B cell (primary cell): ENCODE data around the gene NBAS. TPM values are rescaled to one million over a fixed set of nuclear protein-coding genes. Genes with fewer than 3 reads are reported as not detected.

Experiments used
- ATAC-seq: fragments of 200-7000 bp; cut with Tn5 transposase; one replicate; pipeline ENCODE4 v1.10.0; 2021; ENCODE audit warnings: low read depth, mild to moderate bottlenecking, moderate number of reproducible peaks, moderate library complexity
- CTCF ChIA-PET: fragments of 350-600 bp; sonication (Branson Sonifier 250); formaldehyde crosslinking; loops from one replicate; lab custom pipeline; 2021; ENCODE audit warnings: antibody characterized with exemption, inconsistent platforms; lab: Charles Lee
- POLR2A ChIA-PET: fragments of 350-600 bp; sonication (Branson Sonifier 250); formaldehyde crosslinking; loops from one replicate; lab custom pipeline; 2021; ENCODE audit warnings: antibody characterized with exemption; lab: Charles Lee
- DNase-seq: peaks from one replicate; pipeline ENCODE4 v3.0.0; 2013
- H2AFZ ChIP-seq: 2 replicates; pipeline ENCODE4 v1.6.1; 2012; ENCODE audit warnings: mild to moderate bottlenecking, low read depth, low read length; ENCODE audit not compliant: insufficient read depth, poor library complexity, severe bottlenecking
- H3K27ac ChIP-seq, 2 donors: 1 replicate in 1 of 2; 2 replicates in 1 of 2; pipeline ENCODE4 v1.5.1; 2012 to 2013; ENCODE audit warnings: low read length in 2 of 2, mild to moderate bottlenecking in 2 of 2, moderate library complexity in 1 of 2
- H3K27me3 ChIP-seq, 4 experiments: fragments of 200-600 bp in 1 of 4; sonication (generic) in 1 of 4; replicated peaks in 1 of 4; 1 replicate in 2 of 4; 2 replicates in 2 of 4; pipeline versions ENCODE4 v1.6.1 to v1.7.0; 2013 to 2016; ENCODE audit warnings: low read length in 3 of 4, mild to moderate bottlenecking in 2 of 4, mixed read lengths in 1 of 4, moderate library complexity in 1 of 4; ENCODE audit not compliant: insufficient read depth in 4 of 4, control insufficient read depth in 3 of 4; ENCODE audit errors: control extremely low read depth in 1 of 4
- H3K36me3 ChIP-seq, 2 experiments: replicated peaks in 1 of 2; 1 replicate in 1 of 2; 2 replicates in 1 of 2; pipeline versions ENCODE4 v1.6.1 to v1.7.1; 2013; ENCODE audit warnings: low read length in 1 of 2; ENCODE audit not compliant: insufficient read depth in 2 of 2, control insufficient read depth in 1 of 2; ENCODE audit errors: control extremely low read depth in 1 of 2, extremely low read depth in 1 of 2
- H3K4me1 ChIP-seq, 2 donors: fragments of 200-600 bp in 1 of 2; sonication (generic) in 1 of 2; 1 replicate in 1 of 2; 2 replicates in 1 of 2; pipeline versions ENCODE4 v1.5.1 to v1.6.1; 2013 to 2017; ENCODE audit warnings: low read length in 2 of 2; ENCODE audit not compliant: control insufficient read depth in 2 of 2, insufficient read depth in 2 of 2
- H3K4me2 ChIP-seq: replicated peaks from 2 replicates; pipeline ENCODE3; 2012; ENCODE audit warnings: mild to moderate bottlenecking, low read depth, low read length; ENCODE audit not compliant: poor library complexity, severe bottlenecking
- H3K4me3 ChIP-seq, 5 experiments: fragments of 200-600 bp in 1 of 5; sonication (generic) in 1 of 5; 1 replicate in 3 of 5; 2 replicates in 2 of 5; pipeline versions ENCODE4 v1.5.1 to v1.7.0; 2011 to 2016; ENCODE audit warnings: low read length in 4 of 5, mild to moderate bottlenecking in 4 of 5, low read depth in 2 of 5, control low read depth in 1 of 5, moderate library complexity in 1 of 5; ENCODE audit not compliant: insufficient read depth in 1 of 5; ENCODE audit errors: control extremely low read depth in 1 of 5, extremely low read depth in 1 of 5
- H3K79me2 ChIP-seq: fragments of 200-600 bp; sonication (generic); one replicate; pipeline ENCODE4 v1.6.0; 2016; ENCODE audit warnings: low read length; ENCODE audit not compliant: control insufficient read depth, insufficient read depth
- H3K9ac ChIP-seq: fragments of 200-600 bp; sonication (generic); 2 replicates; pipeline ENCODE4 v1.6.1; 2017; ENCODE audit warnings: mild to moderate bottlenecking, low read length, moderate library complexity
- H3K9me3 ChIP-seq, 3 donors: one replicate each; pipeline versions ENCODE4 v1.6.1 to v1.7.1; 2013; ENCODE audit warnings: low read length in 2 of 3; ENCODE audit not compliant: control insufficient read depth in 2 of 3, insufficient read depth in 1 of 3; ENCODE audit errors: control extremely low read depth in 1 of 3
- H4K20me1 ChIP-seq: 2 replicates; pipeline ENCODE4 v1.6.0; 2012; ENCODE audit warnings: mild to moderate bottlenecking, low read length; ENCODE audit not compliant: insufficient read depth, control insufficient read depth, poor library complexity, severe bottlenecking
- H3K27ac Mint-ChIP-seq: one replicate; pipeline ENCODE4 v1.8.0; 2021; ENCODE audit warnings: mixed read lengths
- H3K27me3 Mint-ChIP-seq: one replicate; pipeline ENCODE4 v1.8.0; 2021; ENCODE audit warnings: mixed read lengths
- H3K4me1 Mint-ChIP-seq: one replicate; pipeline ENCODE4 v1.8.0; 2021; ENCODE audit warnings: mixed read lengths
- H3K4me3 Mint-ChIP-seq: one replicate; pipeline ENCODE4 v1.8.0; 2021; ENCODE audit warnings: mixed read lengths
- H3K9me3 Mint-ChIP-seq: one replicate; pipeline ENCODE4 v1.8.0; 2022; ENCODE audit warnings: mixed read lengths; ENCODE audit not compliant: insufficient read depth
- EZH2 ChIP-seq: IDR thresholded peaks from 2 replicates; pipeline ENCODE4 v1.6.1; 2012; ENCODE audit warnings: borderline replicate concordance, low read depth, mild to moderate bottlenecking, moderate library complexity, low read length; ENCODE audit not compliant: insufficient read depth, poor library complexity, severe bottlenecking
- WGBS: methylation state at CpG from one replicate; pipeline ENCODE4 v1.1.5; 2013; ENCODE audit warnings: missing lambda C conversion rate; ENCODE audit not compliant: insufficient coverage; 5-methylcytosine and 5-hydroxymethylcytosine counted together
- intact Hi-C: fragments of 100-400 bp; cut with micrococcal nuclease; formaldehyde crosslinking; loops from one replicate; pipeline ENCODE4 v1.10.0; 2022
- polyA plus RNA-seq: library from polyadenylated mRNA; depleted of rRNA; stranded (reverse); fragments of >200 nt; gene quantifications from 2 replicates; pipeline ENCODE4 v1.2.3, GENCODE V29; 2012
- total RNA-seq, 2 donors: library from RNA; stranded (reverse); fragments of 120-200 nt in 1 of 2; gene quantifications; 1 replicate in 1 of 2; 2 replicates in 1 of 2; pipeline versions ENCODE4 v1.2.3 to v1.2.4, GENCODE V29; 2013 to 2022
- TF ChIP-seq, protein P1 (sequence below): fragments of 200-600 bp; IDR thresholded peaks from one replicate; pipeline ENCODE4 v1.8.0; 2022; ENCODE audit warnings: antibody characterized with exemption, mild to moderate bottlenecking

NBAS gene
- total and polyA plus RNA-seq, 2 donors (not counting 1 experiment from before 2014, with no cell fraction given) = 10.6 to 37.3 TPM

DNA sequence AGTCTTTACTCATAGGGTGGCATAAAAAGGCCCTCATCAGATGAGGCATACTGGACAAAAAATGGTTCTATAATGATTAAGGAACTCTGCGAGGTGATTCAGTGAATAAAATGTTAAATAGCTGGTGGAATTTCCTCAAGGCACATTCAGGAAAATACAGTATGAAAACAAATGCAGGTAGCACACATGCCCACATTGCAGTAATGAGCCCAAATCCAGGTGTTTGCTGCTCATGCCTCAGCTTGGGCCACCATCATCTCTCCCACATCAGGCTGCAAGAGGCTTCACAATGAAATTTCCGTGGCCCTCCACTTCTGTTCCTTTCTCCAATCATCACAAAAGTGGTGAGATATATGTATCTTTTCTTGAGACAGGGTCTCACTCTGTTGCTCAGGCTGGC, 298.3 kb downstream of the NBAS start:
- Mint-ChIP-seq H3K4me1 (no peaks in the 10 kb centered on the region), H3K27me3 (no peaks in the 10 kb centered on the region), H3K4me3 (no peak overlapping the region), H3K27ac (no peak overlapping the region), H3K9me3 (peaks cover 3% of the 10 kb centered on the region)
- Histone ChIP-seq H3K4me1 (no peaks in the 10 kb centered on the region), H2AFZ (no peak overlapping the region), H4K20me1 (no peaks in the 10 kb centered on the region), H3K9ac (no peak overlapping the region), H3K27me3 (no peaks in the 10 kb centered on the region), H3K79me2 (no peaks in the 10 kb centered on the region), H3K4me3 (no peak overlapping the region), H3K9me3 (peaks cover 3 to 14% (median 7%) of the 10 kb centered on the region in 3 donors), H3K27ac (no peak overlapping the region), H3K4me2 (no peak overlapping the region), H3K36me3 (peaks cover 4 to 6% of the 10 kb centered on the region in 2 experiments)
- CTCF ChIA-PET = no interaction called here
- no peak for TF ChIP-seq EZH2
- TF ChIP-seq, protein P1, sequence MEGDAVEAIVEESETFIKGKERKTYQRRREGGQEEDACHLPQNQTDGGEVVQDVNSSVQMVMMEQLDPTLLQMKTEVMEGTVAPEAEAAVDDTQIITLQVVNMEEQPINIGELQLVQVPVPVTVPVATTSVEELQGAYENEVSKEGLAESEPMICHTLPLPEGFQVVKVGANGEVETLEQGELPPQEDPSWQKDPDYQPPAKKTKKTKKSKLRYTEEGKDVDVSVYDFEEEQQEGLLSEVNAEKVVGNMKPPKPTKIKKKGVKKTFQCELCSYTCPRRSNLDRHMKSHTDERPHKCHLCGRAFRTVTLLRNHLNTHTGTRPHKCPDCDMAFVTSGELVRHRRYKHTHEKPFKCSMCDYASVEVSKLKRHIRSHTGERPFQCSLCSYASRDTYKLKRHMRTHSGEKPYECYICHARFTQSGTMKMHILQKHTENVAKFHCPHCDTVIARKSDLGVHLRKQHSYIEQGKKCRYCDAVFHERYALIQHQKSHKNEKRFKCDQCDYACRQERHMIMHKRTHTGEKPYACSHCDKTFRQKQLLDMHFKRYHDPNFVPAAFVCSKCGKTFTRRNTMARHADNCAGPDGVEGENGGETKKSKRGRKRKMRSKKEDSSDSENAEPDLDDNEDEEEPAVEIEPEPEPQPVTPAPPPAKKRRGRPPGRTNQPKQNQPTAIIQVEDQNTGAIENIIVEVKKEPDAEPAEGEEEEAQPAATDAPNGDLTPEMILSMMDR = no peak
- intact Hi-C loops = no loop called here
- POLR2A ChIA-PET = no interaction called here
- WGBS = no CpG with 5 or more reads among the region's 2 CpGs
- ATAC-seq (no peak), DNase-seq (no peak)

- Mint-ChIP-seq H3K4me1 (no peaks in the 10 kb centered on the region), H3K27me3 (no peaks in the 10 kb centered on the region), H3K27ac (no peak overlapping the region), H3K4me3 (no peak overlapping the region), H3K9me3 (peaks cover 3% of the 10 kb centered on the region)
- Histone ChIP-seq H3K4me1 (no peaks in the 10 kb centered on the region), H3K79me2 (no peaks in the 10 kb centered on the region), H2AFZ (no peak overlapping the region), H3K27ac (no peak overlapping the region), H4K20me1 (no peaks in the 10 kb centered on the region), H3K9me3 (peaks cover 3 to 14% (median 10%) of the 10 kb centered on the region in 3 donors), H3K9ac (no peak overlapping the region), H3K4me3 (no peak overlapping the region), H3K4me2 (no peak overlapping the region), H3K36me3 (peaks cover 4 to 6% of the 10 kb centered on the region in 2 experiments), H3K27me3 (no peaks in the 10 kb centered on the region)
- DNase-seq (no peak), ATAC-seq (no peak)
- ChIA-PET CTCF (no interaction called here), POLR2A (no interaction called here)
- intact Hi-C loops = no loop called here
- no CpG with 5 or more reads among the region's 2 CpGs for WGBS
- TF ChIP-seq EZH2 = no peak
- TF ChIP-seq, protein P1 = no peak
Observed at GRCh38 chr2:15260835-15261234, 300.3 kb downstream of the NBAS start.
